GM12872 (cell line): ENCODE data around the gene SCN3A.

Experiments used
- CTCF ChIP-seq: IDR thresholded peaks from 3 replicates; pipeline ENCODE4 v1.5.1; 2011; ENCODE audit warnings: low read depth, mild to moderate bottlenecking, low read length, moderate library complexity; ENCODE audit not compliant: insufficient read depth

Gene SCN3A

GRCh38 chr2:165113414-165113813 is 90.4 kb downstream of the SCN3A start:
- TF ChIP-seq CTCF = no peak

GRCh38 chr2:165112789-165113188 is 91.1 kb downstream of the SCN3A start:
- no peak for TF ChIP-seq CTCF

GRCh38 chr2:165112133-165112573 is 91.7 kb downstream of the SCN3A start:
- no peak for TF ChIP-seq CTCF

- no peak for TF ChIP-seq CTCF
These were observed 93.5 kb downstream of the SCN3A start for GRCh38 chr2:165110394-165110793.

- TF ChIP-seq CTCF = no peak
These were observed 93.9 kb downstream of the SCN3A start for GRCh38 chr2:165109915-165110314.

- no peak for TF ChIP-seq CTCF
These were observed 97.9 kb downstream of the SCN3A start for GRCh38 chr2:165105926-165106325.

GRCh38 chr2:165087933-165088901 is 115.6 kb downstream of the SCN3A start:
- TF ChIP-seq CTCF = no peak
